Sigmoid colon (tissue), 7 donors: ENCODE measurements around the gene LTBP1. TPM values are rescaled to one million over a fixed set of nuclear protein-coding genes. Genes with fewer than 3 reads are reported as not detected.

Experiments
- DNase-seq: peaks from one replicate; pipeline ENCODE4 v3.0.0-alpha.2; 2019
- H3K27ac ChIP-seq, 4 donors: fragments of 200-600 bp; sonication (generic); one replicate each; pipeline ENCODE4 v1.5.1; 2016 to 2019; ENCODE audit warnings: mild to moderate bottlenecking in 1 of 4
- H3K27me3 ChIP-seq, 3 donors: fragments of 200-600 bp; sonication (generic); one replicate each; pipeline ENCODE4 v1.5.1; 2019; ENCODE audit warnings: mild to moderate bottlenecking in 1 of 3
- H3K36me3 ChIP-seq, 4 donors: fragments of 200-600 bp; sonication (generic); one replicate each; pipeline ENCODE4 v1.5.1; 2016 to 2019
- H3K4me1 ChIP-seq, 4 donors: fragments of 200-600 bp; sonication (generic); one replicate each; pipeline ENCODE4 v1.5.1; 2017 to 2019
- H3K4me3 ChIP-seq, 4 donors: fragments of 200-600 bp; sonication (generic); one replicate each; pipeline ENCODE4 v1.5.1; 2017 to 2019; ENCODE audit warnings: mild to moderate bottlenecking in 2 of 4, moderate library complexity in 1 of 4
- H3K9me3 ChIP-seq, 4 donors: fragments of 200-600 bp in 3 of 4; sonication (generic) in 3 of 4; one replicate each; pipeline versions ENCODE4 v1.5.1 to v1.6.1; 2013 to 2019
- CTCF ChIP-seq, 4 experiments: fragments of 450-650 bp in 3 of 4; fragments of 200-600 bp in 1 of 4; IDR thresholded peaks; one replicate each; pipeline ENCODE4 v1.5.1; 2016 to 2019; ENCODE audit warnings: antibody characterized with exemption in 4 of 4, mild to moderate bottlenecking in 3 of 4, moderate library complexity in 2 of 4
- EP300 ChIP-seq, 4 donors: sonication (generic); formaldehyde crosslinking; IDR thresholded peaks; one replicate each; pipeline ENCODE4 v1.6.1; 2017; ENCODE audit warnings: antibody characterized with exemption in 4 of 4
- POLR2A ChIP-seq, 2 donors: fragments of 450-650 bp; IDR thresholded peaks; one replicate each; pipeline ENCODE4 v1.6.1; 2016; ENCODE audit warnings: antibody characterized with exemption in 2 of 2, mild to moderate bottlenecking in 2 of 2, moderate library complexity in 2 of 2
- POLR2AphosphoS5 ChIP-seq, 4 donors: sonication (generic); formaldehyde crosslinking; IDR thresholded peaks; one replicate each; pipeline ENCODE4 v1.6.1; 2017; ENCODE audit warnings: antibody characterized with exemption in 4 of 4
- WGBS, 2 donors: extraction: QIAGEN DNeasy Blood & Tissue Kit; methylation state at CpG; one replicate each; pipeline ENCODE4 v1.1.7; 2013; 5-methylcytosine and 5-hydroxymethylcytosine counted together
- intact Hi-C: fragments of 100-400 bp; cut with DNase I; formaldehyde crosslinking; loops from one replicate; pipeline ENCODE4 v1.15.1; 2023
- polyA plus RNA-seq, 3 donors: library from polyadenylated mRNA; stranded (reverse); fragments of 200-250 nt; gene quantifications; one replicate each; pipeline ENCODE4 v1.2.3, GENCODE V29; 2013
- total RNA-seq, 4 donors: library from RNA; depleted of rRNA; stranded (reverse); fragments of >200 nt; gene quantifications; one replicate each; pipeline ENCODE4 v1.1.0, GENCODE V29; 2016
- donor health status: healthy with polysubstance abuse.
- donor health status: Bipolar disorder and iron deficiency.
- donor health status: healthy.

Gene LTBP1
- total and polyA plus RNA-seq, 7 donors = 3.0 to 102 (median 34.2) TPM

DNA sequence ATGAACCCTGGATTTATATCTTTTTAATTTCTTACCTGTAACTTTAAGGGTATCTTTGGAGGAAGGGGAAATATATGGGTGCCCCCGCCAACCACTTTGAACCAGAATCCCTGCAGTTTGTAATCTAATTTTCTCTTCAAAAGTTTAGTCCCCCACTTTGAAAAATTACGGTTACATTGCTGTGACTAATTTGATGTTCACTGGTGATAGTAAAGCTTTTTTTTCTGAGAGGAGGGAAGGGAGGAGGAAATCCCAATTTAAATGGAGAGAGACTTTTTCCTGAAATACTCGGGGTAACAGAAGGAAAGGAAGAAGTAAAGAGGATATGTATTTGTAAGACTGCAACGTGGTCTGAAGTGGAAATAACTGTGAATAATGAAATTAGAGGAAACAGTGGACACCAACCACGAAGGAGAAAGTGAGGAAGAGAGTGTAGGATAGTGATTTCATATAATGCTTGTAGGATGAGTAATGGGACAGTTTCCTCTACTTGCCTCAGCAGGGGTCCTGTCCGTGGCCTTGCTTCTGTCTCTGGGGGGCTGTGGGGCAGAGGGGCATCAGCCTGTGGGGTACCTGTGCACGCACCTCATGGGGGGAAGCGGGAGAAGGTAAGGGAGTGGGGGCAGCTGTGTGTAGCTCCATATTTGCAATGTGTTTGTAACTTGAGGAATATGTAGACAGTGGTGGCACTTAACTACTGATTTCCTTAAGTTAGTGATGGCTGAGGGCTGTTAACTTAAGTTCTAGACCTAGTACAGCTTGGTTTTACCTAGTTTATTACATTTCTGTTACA is 161.1 kb downstream of the LTBP1 start:
- TF ChIP-seq POLR2AphosphoS5 (IDR thresholded peaks at IDR 0.05) (no peak), CTCF (IDR thresholded peaks at IDR 0.05) (no peak), POLR2A (IDR thresholded peaks at IDR 0.05) (no peak), EP300 (IDR thresholded peaks at IDR 0.05) (no peak)
- no peak for DNase-seq
- peak overlapping the region in 1 of 4 donors; percentile 9 for H3K27ac ChIP-seq
- H3K36me3 ChIP-seq = no peaks in the 10 kb centered on the region
- no peaks in the 10 kb centered on the region for H3K27me3 ChIP-seq
- H3K4me3 ChIP-seq = no peak overlapping the region
- WGBS, 2 donors = 81 to 88% methylated on average over 8 of the region's 8 CpGs
- no peaks in the 10 kb centered on the region for H3K9me3 ChIP-seq
- intact Hi-C loops = no loop called here
- peaks cover 0 to 29% (median 12%) of the 10 kb centered on the region in 4 donors for H3K4me1 ChIP-seq

GRCh38 chr2:33108483-33109443 is 162.0 kb downstream of the LTBP1 start:
- Histone ChIP-seq H3K4me3 (no peak overlapping the region), H3K9me3 (no peaks in the 10 kb centered on the region), H3K27ac (peak overlapping the region in 3 of 4 donors; percentile 9 to 34 (median 21)), H3K36me3 (no peaks in the 10 kb centered on the region), H3K27me3 (no peaks in the 10 kb centered on the region), H3K4me1 (peaks cover 0 to 27% (median 12%) of the 10 kb centered on the region in 4 donors)
- DNase-seq = no peak
- WGBS, 2 donors = 80 to 87% methylated on average over 11 of the region's 11 CpGs
- intact Hi-C loops = no loop called here
- TF ChIP-seq CTCF (IDR thresholded peaks at IDR 0.05) (no peak), EP300 (IDR thresholded peaks at IDR 0.05) (no peak), POLR2AphosphoS5 (IDR thresholded peaks at IDR 0.05) (peak in 2 of 4 donors; percentile 21 to 46), POLR2A (IDR thresholded peaks at IDR 0.05) (no peak)

DNA sequence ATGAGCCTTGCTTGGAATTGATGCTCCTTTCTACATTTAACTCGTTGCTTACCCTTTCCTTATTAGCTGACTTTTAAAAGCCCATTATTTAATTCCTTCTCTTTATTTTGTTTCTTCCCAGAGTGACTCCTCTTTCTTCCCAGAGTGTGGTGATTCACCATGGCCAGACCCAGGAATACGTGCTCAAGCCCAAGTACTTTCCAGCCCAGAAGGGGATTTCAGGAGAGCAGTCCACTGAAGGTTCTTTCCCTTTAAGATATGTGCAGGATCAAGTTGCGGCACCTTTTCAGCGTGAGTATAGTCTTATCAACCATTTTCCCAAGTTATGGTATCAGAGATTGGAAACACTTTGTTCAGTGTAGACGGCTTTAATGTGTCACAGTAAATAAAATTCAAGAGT is 163.7 kb downstream of the LTBP1 start:
- Histone ChIP-seq H3K27me3 (no peaks in the 10 kb centered on the region), H3K9me3 (no peaks in the 10 kb centered on the region), H3K27ac (peak overlapping the region in 1 of 4 donors; percentile 32), H3K36me3 (no peaks in the 10 kb centered on the region), H3K4me3 (no peak overlapping the region), H3K4me1 (peaks cover 0 to 17% (median 8%) of the 10 kb centered on the region in 4 donors)
- WGBS, 2 donors = 84 to 87% methylated on average over 5 of the region's 5 CpGs
- intact Hi-C loops = no loop called here
- TF ChIP-seq EP300 (IDR thresholded peaks at IDR 0.05) = no peak
- no peak for TF ChIP-seq POLR2AphosphoS5 (IDR thresholded peaks at IDR 0.05)
- no peak for TF ChIP-seq POLR2A (IDR thresholded peaks at IDR 0.05)
- DNase-seq = no peak

DNA sequence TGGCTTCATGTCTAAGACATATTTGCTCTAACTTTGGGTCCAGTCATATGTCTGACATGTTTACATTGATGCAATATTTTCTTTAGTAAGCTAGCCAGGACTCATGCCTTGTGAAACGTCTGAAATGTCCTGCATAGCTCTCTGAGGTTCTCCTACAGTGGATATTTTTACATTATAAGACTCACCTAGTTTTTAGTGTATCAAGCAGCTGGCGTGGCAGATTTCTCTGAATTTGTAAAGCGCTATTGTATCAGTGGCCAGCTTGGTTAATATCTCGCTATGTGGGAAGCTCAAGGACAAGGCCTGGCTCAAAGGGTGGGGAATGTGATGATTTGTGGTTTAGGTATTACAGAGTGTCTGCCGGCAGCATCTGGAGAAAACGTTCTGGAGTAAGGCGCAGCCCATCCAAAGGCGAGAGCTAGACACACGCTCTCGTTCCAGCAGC is 164.3 kb downstream of the LTBP1 start:
- Histone ChIP-seq H3K27me3 (no peaks in the 10 kb centered on the region), H3K4me3 (no peak overlapping the region), H3K36me3 (no peaks in the 10 kb centered on the region), H3K27ac (peak overlapping the region in 1 of 4 donors; percentile 32), H3K9me3 (no peaks in the 10 kb centered on the region), H3K4me1 (peaks cover 0 to 17% (median 8%) of the 10 kb centered on the region in 4 donors)
- intact Hi-C loops = no loop called here
- TF ChIP-seq POLR2A (IDR thresholded peaks at IDR 0.05) (no peak), POLR2AphosphoS5 (IDR thresholded peaks at IDR 0.05) (no peak), EP300 (IDR thresholded peaks at IDR 0.05) (no peak), CTCF (IDR thresholded peaks at IDR 0.05) (no peak)
- WGBS, 2 donors = 82 to 88% methylated on average over 10 of the region's 10 CpGs
- no peak for DNase-seq

DNA sequence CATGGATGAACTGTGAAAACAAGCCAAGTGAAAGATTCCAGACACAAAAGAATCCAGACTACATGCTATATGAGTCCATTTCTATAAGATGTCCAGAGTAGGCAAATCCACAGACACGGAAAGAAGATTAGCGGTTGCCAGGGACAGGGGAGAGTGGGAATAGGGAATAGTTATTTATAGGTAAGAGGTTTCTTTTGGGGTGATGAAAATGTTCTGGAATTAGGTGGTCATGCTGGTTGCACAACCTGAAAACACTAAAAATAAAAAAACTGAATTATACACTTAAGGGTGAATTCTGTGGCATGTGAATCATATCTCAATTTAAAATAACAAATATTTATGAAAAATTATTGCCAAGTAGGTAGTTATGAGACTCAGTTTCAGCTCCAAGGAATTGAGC is 168.4 kb downstream of the LTBP1 start:
- no peaks in the 10 kb centered on the region for H3K27me3 ChIP-seq
- no peak overlapping the region for H3K27ac ChIP-seq
- no peaks in the 10 kb centered on the region for H3K36me3 ChIP-seq
- intact Hi-C loops = no loop called here
- no peak for TF ChIP-seq POLR2A (IDR thresholded peaks at IDR 0.05)
- TF ChIP-seq EP300 (IDR thresholded peaks at IDR 0.05) = no peak
- no peak for TF ChIP-seq POLR2AphosphoS5 (IDR thresholded peaks at IDR 0.05)
- TF ChIP-seq CTCF (IDR thresholded peaks at IDR 0.05) = no peak
- H3K9me3 ChIP-seq = no peaks in the 10 kb centered on the region
- H3K4me1 ChIP-seq = peaks cover 0 to 19% (median 10%) of the 10 kb centered on the region in 4 donors
- WGBS, 2 donors = 98 to 99% methylated on average over 2 of the region's 2 CpGs
- DNase-seq = no peak
- H3K4me3 ChIP-seq = no peak overlapping the region
